ENCODE results near the gene BCL2L1.

Gene BCL2L1

DNA sequence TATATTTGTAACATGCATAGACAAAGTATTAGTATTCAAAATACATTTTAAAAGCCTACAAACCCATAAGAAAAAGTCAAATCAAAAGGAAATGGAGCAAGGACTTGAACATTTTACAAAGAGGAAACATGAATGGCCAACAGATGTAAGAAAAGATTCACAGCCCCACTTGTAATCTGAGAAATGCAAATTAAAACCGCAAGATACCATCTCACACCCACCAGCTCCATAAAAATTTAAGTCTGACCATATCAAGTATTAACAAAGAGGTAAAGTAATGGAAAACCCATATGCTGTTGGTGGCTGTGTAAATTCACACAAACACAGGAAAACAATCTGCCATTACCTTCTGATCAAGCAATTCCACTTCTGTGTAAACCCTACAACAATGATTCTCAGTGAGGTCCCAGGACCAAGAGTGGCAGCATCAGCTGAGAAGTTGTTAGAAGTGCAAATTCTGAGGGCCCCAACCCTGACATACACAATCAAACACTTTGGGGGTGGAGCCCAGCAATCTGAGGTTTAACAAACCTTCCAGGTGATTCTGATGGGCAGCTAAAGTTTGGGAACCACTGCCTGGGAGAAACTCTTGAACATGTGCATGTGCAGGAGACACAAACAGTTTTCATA is 30.9 kb downstream of the BCL2L1 start:
- no peak for DNase-seq (ENCODE audit: low spot score)

DNA sequence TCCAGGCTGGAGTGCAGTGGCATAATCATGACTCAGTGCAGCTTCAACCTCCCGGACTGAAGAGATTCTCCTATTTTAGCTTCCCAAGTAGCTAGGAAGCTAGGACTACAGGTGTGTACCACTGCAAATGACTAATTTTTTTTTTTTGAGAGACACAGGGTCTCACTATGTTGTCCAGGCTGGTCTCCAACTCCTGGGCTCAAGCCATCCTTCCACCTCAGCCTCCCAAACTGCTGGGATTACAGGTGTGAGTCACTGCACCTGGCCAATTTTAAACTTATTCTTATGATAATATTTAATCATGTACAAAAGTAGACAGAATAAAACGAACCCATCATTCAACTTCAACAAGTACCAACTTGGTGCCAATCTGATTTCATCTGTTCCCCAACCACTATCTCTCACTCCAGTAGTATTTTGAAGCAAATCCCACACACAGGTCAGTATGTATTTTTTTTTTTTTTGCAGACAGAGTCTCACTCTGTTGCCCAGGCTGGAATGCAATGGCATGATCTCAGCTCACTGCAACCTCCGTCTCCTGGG is 32.5 kb downstream of the BCL2L1 start:
- no peak for DNase-seq (ENCODE audit: low spot score)

DNA sequence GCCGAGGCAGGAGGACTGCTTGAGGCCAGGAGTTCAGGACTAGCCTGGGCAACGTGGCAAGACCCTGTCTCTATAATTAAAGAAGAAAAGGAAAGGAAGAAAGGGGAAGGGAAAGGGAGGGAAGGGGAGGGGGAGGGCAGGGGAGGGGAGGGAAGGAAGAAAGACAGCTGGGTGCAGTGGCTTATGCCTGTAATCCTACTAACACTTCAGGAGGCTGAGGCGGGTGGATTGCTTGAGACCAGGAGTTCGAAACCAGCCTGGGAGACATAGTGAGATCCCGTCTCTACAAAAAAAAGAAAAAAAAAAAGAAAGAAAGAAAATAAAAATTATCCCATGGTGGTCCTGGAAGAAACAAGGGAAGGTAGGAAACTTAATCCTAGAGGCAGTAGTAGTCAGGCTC is 33.5 kb downstream of the BCL2L1 start:
- no peak for DNase-seq (ENCODE audit: low spot score)

DNA sequence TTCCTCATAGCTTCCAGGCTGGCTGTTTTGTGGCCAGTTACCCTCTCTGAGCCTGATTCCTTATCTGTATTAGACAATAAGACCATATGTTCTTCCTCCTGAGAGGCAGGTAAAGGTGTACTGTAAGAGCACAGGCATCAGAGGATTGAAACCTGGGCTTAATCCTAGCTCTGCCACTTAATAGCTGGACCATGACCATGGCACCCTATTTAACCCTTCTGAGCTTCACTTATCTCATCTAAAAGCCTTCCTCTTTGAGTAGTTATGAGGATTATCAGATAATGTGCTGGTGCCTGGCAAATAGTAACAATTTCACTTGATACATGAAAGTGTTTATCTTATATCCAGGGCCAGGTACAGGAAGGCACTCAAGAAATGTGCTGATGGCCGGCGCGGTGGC is 34.9 kb downstream of the BCL2L1 start:
- no peak for DNase-seq (ENCODE audit: low spot score)

DNA sequence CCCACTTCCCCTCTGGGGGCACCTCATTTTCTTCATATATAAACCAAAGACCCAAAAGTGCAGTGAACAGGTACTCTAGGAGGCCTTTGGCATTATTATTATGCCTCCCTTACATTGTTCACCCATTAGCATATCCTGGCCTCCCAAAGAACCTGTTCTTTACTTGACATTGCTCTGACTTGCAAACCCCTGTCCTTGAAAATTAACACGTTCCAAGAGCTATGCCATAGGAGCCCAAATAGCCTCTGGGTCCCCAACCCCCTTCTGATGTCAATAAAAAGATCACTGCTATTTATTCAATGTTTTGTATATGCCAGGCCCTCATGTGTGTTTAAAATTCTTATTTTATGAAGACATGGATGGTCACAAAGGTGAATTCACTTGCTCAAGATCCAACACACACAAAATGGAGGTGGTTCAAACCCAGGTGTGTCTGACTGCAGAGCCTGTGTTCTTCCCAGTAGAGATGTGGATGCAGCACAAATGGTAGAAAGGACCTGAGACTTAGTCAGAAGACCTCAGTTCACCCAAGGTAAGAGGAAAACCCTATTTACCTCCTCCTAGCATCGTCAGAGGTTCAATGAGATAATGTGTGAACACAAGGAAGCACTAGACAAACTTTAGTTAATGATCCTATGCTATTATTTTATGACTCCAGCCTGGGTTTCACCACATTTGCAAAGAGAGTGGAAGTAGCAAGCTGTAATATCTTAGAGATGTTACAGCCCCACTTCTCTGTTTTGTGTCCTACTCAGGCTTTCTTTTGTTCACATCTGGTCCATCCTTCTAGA is 36.6 kb downstream of the BCL2L1 start:
- no peak for DNase-seq (ENCODE audit: low spot score)

DNA sequence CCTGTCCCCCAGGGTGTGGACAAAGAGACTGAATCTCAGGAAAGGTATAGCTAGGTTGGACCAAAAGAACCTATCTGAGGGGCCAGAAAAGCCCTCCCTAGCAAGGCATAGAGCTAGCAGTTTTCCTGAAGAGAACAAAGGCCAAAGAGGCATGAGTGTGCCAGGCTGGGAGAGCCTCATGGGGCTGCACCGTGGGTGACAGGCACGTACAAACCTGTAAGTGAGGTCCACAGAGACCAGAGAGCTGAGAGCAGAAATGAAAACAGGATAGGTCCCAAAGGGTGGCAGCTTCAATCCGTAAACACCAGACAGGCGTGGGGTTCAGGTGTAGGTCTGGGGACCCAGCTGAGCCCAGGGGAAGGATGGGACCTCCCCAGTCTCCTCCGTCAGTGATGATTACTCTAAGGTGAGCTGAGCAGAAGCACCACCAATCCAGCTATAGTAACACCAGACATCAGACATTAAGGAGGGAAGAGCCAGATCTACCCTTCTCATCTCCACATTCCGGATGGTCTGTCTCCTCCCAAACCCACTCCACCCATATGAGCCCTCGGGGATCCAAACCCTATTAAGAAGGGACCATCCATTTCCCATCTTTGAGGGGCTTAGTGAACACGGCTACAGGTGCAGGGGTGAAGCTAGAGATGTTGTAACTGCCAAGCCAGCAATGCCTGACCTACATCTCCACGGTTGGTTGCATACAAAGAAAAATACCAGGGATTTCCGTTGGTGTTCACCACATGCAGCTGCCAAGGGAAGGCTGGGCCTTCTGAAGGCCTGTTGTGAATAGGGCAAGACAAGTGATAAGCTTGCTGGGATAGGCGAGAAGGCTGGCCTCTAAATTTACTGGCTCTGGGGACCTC is 38.3 kb downstream of the BCL2L1 start:
- no peak for DNase-seq (ENCODE audit: low spot score)

DNA sequence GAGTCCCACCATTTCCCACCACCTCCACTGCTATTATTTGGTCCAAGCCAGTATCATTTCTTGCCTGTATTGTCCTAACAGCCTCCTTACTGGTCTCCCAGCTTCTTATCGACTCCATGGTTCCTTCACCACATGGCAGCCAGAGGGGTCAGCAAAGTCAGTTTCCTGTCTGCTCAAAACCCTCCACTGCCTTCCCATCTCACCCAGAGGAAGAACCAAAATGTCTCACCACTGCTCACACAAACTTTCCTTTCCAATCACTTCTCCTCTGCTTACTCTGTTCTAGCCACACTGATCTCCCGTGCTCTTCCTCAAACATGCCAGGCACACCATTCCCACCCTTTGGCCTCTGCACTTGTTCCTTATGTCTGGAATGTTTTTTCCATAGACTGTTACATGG is 39.7 kb downstream of the BCL2L1 start:
- no peak for DNase-seq (ENCODE audit: low spot score)

DNA sequence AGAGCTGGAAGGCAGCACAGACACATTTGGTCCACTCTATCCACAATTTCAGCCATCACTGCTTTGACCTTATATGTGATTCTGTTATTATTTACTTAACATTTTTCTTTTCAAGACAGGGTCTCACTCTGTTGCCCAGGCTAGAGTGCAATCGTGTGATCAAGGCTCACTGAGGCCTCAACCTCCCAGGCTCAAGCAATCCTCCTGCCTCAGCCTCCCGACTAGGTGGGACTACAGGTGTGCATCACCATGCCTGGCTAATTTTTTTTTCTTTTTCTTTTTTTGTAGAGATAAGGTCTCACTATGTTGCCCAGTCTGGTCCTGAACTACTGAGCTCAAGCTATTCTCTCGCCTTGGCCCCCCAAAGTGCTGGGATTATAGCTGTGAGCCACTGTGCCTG is 40.3 kb downstream of the BCL2L1 start:
- DNase-seq (ENCODE audit: low spot score) = no peak

DNA sequence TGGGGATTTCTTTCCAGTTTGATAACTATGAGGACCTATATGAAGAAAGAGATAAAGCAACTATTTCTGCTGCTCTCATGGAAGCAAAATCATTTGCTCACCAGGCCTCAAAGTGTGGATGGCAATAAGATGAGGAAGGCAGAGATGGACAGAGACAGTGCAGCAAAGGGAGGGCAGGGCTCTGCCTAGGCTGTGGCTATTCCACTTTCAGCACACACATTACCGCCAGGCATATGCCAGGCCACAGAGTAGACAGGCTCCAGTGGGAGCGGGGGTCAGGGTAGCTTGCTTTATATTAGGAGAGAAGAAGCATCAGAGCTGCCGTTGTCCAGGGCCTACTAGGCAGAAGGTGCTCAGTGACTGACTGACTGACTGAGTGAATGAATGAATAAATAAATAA is 40.9 kb downstream of the BCL2L1 start:
- no peak for DNase-seq (ENCODE audit: low spot score)

DNA sequence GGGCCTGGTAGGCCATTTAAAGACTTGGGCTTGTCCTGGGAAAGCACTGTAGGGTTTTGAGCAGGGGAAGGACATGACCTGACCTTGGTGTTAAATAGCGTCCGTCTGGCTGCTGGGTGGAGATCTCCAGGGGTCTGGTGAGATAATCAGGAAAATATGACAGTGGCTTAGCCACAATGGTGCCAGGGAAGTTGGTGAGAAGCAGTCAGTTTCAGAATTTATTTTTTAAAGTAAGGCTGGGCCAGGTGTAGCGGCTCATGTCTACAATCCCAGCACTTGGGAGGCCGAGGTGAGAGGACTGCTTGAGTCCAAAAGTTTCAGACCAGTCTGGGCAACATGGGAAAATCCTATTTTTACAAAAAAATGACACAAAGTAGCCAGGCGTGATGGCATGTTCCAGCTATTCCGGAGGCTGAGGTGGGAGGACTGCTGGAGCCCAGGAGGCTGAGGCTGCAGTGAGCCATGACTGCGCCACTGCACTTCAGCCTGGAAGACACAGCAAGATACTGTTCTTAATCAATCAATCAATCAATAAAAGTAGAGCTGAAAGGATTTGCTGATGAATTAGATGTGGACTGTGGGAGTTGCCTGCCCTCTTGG is 41.4 kb downstream of the BCL2L1 start:
- DNase-seq (ENCODE audit: low spot score) = no peak

DNA sequence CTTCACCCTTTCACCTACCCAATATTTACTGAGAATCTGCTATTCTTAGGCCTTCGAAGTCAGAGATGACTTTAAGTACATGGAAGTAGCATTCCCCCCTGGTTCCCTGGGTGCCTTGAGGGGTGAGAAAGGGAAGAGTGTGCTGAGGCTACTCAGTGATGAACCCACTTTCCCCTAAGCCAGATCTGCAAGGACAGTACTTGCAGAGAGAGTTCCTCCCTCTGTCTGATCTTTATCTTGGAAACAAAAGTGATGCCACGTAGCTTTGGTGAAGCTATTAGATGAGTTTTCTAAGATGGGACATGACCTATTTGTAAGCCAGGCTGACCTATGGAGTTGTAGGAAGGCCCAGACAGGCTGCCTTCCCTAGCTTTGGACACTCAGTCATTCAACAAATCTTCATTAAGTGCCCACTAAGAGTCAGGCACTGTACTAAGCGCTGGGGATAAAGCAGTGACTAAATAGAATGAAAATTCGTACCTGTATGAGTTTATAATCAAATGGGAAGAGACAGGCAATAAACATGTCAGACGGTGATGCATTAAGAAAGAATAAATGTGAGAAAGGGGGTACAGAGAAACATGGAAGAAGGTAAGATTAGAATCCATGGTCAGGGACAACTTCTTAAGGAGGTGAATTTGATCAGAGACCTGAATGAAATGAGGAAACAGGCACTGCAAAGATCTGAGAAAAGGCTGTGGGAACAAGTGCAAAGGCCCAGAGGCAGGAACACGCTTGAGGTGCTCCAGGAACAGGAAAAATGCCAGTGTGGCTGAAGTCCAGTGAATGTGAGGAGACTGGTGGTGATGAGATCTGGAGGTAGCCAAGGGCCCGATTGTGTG is 42.2 kb downstream of the BCL2L1 start:
- DNase-seq (ENCODE audit: low spot score) = no peak

DNA sequence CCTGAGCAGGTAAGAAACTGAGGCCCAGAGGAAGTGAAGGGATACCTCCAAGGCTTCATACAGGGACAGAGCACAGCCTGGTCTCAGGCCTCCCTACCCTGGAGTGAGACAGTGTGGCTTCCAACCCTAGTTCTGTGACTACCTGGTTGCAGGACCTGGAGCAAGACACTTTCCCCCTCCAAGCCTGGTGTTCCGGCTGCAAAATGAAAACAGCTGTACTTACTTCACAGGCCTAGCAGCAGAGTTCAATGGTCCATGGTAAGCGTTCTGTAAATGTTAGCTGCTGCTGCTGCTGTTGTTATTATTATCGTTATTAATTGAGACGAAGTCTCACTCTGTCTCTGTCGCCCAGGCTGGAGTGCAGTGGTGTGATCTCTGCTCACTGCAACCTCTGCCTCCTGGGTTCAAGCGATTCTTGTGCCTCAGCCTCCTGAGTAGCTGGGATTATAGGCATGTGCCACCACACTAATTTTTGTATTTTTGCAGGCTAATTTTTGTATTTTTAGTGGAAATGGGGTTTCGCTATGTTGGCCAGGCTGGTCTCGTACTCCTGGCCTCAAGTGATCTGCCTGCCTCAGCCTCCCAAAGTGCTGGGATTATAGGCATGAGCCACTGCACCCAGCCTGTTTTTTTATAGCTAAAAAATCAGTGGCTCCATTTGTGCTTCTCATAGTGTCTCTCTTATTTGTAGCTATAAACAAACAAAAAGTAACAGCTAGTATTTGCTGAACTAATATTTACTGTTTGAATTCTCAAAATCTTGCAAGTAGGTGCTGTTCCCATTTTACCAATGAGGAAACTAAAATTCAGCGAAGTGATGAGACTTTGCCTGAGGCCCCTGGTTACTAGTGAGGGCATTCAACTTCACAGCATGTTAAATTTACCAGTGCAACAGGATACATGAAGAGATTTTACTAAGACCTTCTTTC is 43.0 kb downstream of the BCL2L1 start:
- no peak for DNase-seq (ENCODE audit: low spot score)

DNA sequence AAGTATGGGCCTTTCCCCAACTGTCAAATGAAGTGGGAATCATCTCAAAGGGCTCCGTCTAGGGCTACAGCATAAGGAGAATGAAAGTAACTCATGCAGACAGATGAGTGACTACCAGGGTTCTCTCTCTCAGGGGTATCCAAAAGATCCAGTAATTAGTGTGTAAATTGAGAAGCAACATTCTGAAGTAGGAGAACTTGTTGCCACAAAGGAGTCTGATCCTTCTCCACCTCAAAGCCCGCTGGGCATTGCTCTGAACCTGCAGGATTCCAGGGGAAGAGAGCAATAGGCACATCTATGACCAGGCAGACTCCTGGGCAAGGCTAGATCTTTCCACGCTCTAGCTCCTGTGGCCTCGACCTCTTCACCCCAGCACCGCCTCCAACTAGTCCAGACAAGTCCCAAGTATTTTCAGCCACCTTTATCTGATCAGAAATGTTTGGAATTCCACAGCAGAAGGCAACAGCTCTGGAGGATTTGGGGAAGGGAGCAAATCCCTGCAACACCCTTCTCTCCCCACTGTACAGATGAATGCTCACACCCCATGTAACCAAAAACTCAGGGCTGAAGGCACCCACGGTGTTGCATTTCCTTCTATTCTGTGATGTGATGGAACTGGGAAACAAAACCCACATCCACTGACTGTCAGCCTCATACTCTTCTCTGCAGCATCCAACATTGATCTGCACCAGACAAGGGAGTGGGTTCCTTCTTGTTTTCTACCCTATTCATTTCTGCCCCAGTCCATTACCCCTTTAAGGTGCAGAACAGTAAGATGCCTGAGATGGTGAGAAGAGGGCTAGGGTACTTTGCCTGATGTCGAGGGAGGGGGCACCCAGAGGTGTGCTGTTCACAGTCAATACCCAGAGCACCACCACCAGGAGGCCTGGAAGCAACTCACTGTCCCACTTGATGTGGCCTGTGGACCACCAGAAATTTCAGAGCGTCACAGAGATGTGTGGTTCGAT is 44.0 kb downstream of the BCL2L1 start:
- DNase-seq (ENCODE audit: low spot score) = no peak

DNA sequence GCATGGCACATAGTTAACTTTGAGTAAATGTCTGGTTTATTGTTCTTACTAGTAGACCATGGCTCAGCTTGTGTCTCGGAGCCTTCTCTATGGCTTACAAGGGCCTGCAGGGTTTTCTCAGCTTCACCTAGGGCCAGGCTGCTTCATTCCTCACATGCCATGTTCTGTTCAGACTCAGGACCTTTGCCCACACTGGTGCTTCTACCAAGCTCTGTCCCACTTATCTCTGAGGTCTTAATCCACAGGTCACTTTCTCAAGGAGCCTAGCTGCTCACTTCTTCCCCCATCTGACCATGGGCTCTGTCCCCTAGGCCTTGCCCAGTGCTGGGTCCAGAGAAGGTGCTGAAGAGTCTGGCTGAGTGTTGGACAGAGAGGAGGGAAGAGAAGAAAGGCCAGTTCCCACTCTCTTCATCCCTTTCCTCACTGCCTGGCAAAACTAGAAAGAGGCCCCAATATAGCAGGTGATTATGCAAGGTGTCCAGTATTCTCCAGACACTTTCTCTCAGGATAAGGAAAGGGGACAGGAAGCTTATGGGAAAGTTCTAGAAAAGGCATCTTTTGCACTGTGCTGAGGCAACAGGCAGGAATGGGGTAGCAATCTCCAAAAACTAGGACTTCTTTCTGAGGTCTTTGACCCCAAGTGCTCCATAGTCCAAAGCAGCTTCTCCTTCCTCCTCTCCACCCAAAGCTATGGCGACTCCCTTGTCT is 45.0 kb downstream of the BCL2L1 start:
- no peak for DNase-seq (ENCODE audit: low spot score)

DNA sequence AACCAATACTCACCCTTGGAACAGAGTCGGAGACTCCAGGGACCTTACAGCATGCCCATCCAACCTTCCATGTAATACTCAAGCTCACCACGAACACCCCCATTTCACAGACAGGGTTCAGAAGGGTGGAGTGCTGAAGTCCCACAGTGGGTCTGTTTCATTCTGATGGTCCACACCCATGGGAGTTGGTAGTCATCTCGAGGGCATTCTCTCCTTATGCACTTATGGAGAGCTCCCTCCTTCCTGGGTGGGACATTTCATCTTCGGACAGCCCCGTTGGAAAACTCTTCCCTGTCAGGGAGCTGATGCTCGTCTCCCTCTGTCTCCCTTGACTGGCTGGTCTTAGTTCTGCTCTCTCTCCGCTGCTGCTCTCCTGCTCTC is 46.1 kb downstream of the BCL2L1 start:
- no peak for DNase-seq (ENCODE audit: low spot score)

DNA sequence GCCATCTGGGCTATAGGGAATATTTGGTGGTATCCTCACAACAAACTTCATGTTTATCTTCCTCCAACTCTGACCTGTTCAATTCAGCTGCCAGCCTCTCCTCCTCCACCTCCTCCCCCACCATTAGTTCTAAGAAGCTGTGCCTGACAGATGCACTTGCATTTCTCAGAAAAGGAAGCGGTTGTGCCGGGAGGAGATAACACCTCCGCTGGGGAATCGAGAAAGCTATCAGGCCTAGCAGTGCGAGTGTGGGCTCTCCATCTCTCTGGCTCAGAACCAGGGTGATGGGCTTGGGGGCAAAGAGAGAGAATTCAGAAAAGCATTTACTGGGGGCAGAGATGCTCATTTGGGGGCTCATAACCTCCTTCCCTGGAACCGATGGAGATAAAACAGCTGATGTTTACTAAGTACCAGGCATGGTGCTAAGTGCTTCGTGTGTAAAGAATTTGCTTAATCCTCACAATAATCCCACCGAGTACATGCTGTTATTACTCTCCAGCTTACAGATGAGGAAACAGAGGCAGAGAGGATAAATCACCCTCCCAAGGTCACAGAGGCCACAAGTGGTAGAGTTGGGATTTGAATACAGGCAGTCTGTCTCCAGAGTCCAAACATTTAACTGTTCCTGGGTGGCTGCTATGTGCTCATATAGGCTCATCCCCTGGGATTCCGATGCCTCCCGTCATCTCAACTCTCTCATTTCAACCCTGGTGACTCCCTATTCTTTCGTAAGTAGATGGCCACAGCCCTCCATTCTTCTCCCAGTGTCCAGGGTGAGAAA is 46.6 kb downstream of the BCL2L1 start:
- no peak for DNase-seq (ENCODE audit: low spot score)

Measured in AG08396 (cell line).